Activated CD4-positive, alpha-beta T cell treated with anti-CD3 and anti-CD28 coated beads for 36 hours (primary cell): ENCODE results near the gene BTN2A1. TPM values are rescaled to one million over a fixed set of nuclear protein-coding genes. Genes with fewer than 3 reads are reported as not detected.

Experiments used
- ATAC-seq: fragments of 200-7000 bp; cut with Tn5 transposase; one replicate; pipeline ENCODE4 v1.10.0; 2021; ENCODE audit warnings: mild to moderate bottlenecking, moderate library complexity
- CTCF ChIA-PET: fragments of 350-600 bp; sonication (Branson Sonifier 250); formaldehyde crosslinking; loops from one replicate; lab custom pipeline; 2021; ENCODE audit warnings: antibody characterized with exemption; lab: Charles Lee
- POLR2A ChIA-PET: fragments of 350-600 bp; sonication (Branson Sonifier 250); formaldehyde crosslinking; loops from one replicate; lab custom pipeline; 2021; ENCODE audit warnings: antibody characterized with exemption, inconsistent platforms; lab: Charles Lee
- DNase-seq: peaks from one replicate; pipeline ENCODE4 v3.0.0-alpha.2; 2020
- H3K27ac Mint-ChIP-seq: one replicate; pipeline ENCODE4 v1.8.0; 2021; ENCODE audit warnings: mixed read lengths
- H3K27me3 Mint-ChIP-seq: one replicate; pipeline ENCODE4 v1.8.0; 2021; ENCODE audit warnings: mixed read lengths
- H3K36me3 Mint-ChIP-seq: one replicate; pipeline ENCODE4 v1.8.0; 2021; ENCODE audit warnings: low read depth, mixed read lengths
- H3K4me1 Mint-ChIP-seq: one replicate; pipeline ENCODE4 v1.8.0; 2021; ENCODE audit warnings: mixed read lengths
- H3K4me3 Mint-ChIP-seq: one replicate; pipeline ENCODE4 v1.8.0; 2021; ENCODE audit warnings: mild to moderate bottlenecking, moderate library complexity, mixed read lengths
- H3K9me3 Mint-ChIP-seq: one replicate; pipeline ENCODE4 v1.8.0; 2021; ENCODE audit warnings: low read depth, mixed read lengths
- intact Hi-C, 2 experiments: fragments of 100-400 bp; cut with DNase I in 1 of 2; cut with micrococcal nuclease in 1 of 2; formaldehyde crosslinking; loops; one replicate each; pipeline versions ENCODE4 v1.14.2 to v1.15.1; 2022 to 2024; cut with DNase I, micrococcal nuclease
- total RNA-seq, 2 experiments: library from RNA; stranded (reverse); gene quantifications; one replicate each; pipeline ENCODE4 v1.2.3, GENCODE V29; 2021

BTN2A1 gene
- total RNA-seq, 2 experiments from 2014 or later: 17.3 to 17.5 TPM

DNA sequence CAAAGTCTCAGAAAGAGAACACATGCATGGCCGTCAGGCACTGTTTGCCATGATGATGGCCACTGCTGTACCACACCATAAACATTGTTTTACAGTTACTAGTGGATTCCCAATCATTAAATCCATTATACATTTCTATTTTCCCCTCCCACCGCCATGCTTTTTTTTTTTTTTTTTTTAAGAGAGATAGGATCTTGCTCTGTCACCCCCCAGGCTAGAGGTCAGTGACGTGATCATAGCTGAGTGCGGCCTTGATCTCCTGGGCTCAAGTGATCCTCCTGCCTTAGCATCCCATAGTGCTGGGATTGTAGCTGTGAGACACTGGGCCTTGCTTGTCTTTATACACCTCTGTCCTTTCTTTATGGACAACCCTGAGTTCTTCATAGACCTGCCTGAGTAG is 21.7 kb upstream of the BTN2A1 start:
- Mint-ChIP-seq H3K36me3 (peaks cover 8% of the 10 kb centered on the region), H3K9me3 (peaks cover 10% of the 10 kb centered on the region), H3K27ac (no peak overlapping the region), H3K27me3 (no peaks in the 10 kb centered on the region), H3K4me1 (peaks cover 13% of the 10 kb centered on the region), H3K4me3 (no peak overlapping the region)
- ChIA-PET CTCF (interaction anchor here (0.7 kb wide), 1 partner anchor 58 kb away, joined by 3 read pairs; no protein-coding TSS in a partner anchor), POLR2A (interaction anchor here (0.6 kb wide), 1 partner anchor 25 kb away, joined by 3 read pairs; no protein-coding TSS in a partner anchor)
- DNase-seq: no peak
- ATAC-seq: no peak
- intact Hi-C loops: no loop called here

DNA sequence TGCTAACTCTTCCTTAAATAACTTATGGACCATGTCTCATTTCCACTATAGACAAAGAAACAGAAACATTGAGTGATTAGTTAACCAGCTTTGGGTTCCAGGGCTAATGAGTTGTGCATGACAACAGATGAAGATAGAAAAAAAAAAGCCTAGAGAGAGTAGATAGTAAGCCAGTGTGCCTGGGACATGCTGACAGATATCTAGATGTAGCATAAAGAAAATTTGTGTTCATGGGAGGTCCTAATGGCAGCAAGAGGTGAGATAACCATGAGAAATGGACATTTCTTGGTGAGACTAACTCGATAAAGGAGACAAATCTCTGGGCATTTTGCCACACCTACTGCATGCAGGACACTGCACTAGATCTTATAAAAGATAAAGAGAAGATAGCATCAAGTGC is 20.2 kb upstream of the BTN2A1 start:
- intact Hi-C loops: no loop called here
- POLR2A ChIA-PET: no interaction called here
- no peak for ATAC-seq

GRCh38 chr6:26438000-26438399 is 19.8 kb upstream of the BTN2A1 start:
- ChIA-PET CTCF (no interaction called here), POLR2A (interaction anchor here (0.7 kb wide), 1 partner anchor 230 kb away, joined by 3 read pairs; no protein-coding TSS in a partner anchor)
- Mint-ChIP-seq H3K4me1 (peaks cover 27% of the 10 kb centered on the region), H3K4me3 (no peak overlapping the region), H3K9me3 (peaks cover 10% of the 10 kb centered on the region), H3K27ac (no peak overlapping the region), H3K27me3 (no peaks in the 10 kb centered on the region), H3K36me3 (peaks cover 8% of the 10 kb centered on the region)
- ATAC-seq: no peak
- intact Hi-C loops: no loop called here
- DNase-seq: no peak

More for the DNA sequence above, 20.2 kb upstream of the BTN2A1 start:
- DNase-seq: no peak
- H3K4me1 Mint-ChIP-seq: peaks cover 22% of the 10 kb centered on the region
- H3K27ac Mint-ChIP-seq: no peak overlapping the region
- H3K9me3 Mint-ChIP-seq: peaks cover 10% of the 10 kb centered on the region
- peaks cover 8% of the 10 kb centered on the region for H3K36me3 Mint-ChIP-seq
- CTCF ChIA-PET: no interaction called here
- no peaks in the 10 kb centered on the region for H3K27me3 Mint-ChIP-seq
- no peak overlapping the region for H3K4me3 Mint-ChIP-seq

- intact Hi-C loops: loop anchor here (1.0 to 10.0 kb wide), 8 partner anchors 18 to 265 kb away; partner anchors contain the start of genes BTN2A1 (in 1 of the 2), BTN2A2 (in 1 of the 2), BTN3A1 (in 1 of the 2) and BTN3A2 (in 1 of the 2)
- peaks cover 3% of the 10 kb centered on the region for H3K9me3 Mint-ChIP-seq
- H3K27me3 Mint-ChIP-seq: no peaks in the 10 kb centered on the region
- DNase-seq: peak; percentile 15
- ATAC-seq: no peak
- H3K36me3 Mint-ChIP-seq: peaks cover 5% of the 10 kb centered on the region
- peak overlapping the region; percentile 98 for H3K27ac Mint-ChIP-seq
- H3K4me3 Mint-ChIP-seq: peak overlapping the region; percentile 96
- H3K4me1 Mint-ChIP-seq: peaks cover 38% of the 10 kb centered on the region
- CTCF ChIA-PET: interaction anchor here (0.6 kb wide), 1 partner anchor 1537 kb away, joined by 3 read pairs; no protein-coding TSS in a partner anchor
- POLR2A ChIA-PET: interaction anchor here (0.6 kb wide), 1 partner anchor 316 kb away, joined by 14 read pairs; a partner anchor contains a TSS
These were observed 18.3 kb upstream of the BTN2A1 start for GRCh38 chr6:26439151-26440125.

DNA sequence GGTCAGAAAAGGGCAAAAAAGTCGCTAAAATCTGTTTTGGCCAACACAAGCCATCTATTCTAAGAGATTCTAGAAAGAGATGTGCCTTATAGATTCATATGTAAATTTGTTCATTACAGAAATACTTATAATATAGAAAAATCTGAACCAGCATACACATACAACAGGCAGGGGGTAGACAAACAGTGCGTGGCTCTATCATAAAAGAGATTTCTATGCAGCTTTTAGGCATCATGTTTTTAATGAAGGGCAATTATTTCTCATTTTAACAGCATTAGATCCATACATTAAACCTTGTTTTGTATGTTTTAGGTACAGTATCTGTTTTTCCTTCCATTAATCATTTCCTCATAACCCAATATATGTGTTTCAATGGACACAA is 16.8 kb upstream of the BTN2A1 start:
- POLR2A ChIA-PET: interaction anchor here (0.6 kb wide), 1 partner anchor 44 kb away, joined by 6 read pairs; no protein-coding TSS in a partner anchor
- peaks cover 54% of the 10 kb centered on the region for H3K4me1 Mint-ChIP-seq
- peak overlapping the region; percentile 98 for H3K27ac Mint-ChIP-seq
- no peaks in the 10 kb centered on the region for H3K9me3 Mint-ChIP-seq
- no peaks in the 10 kb centered on the region for H3K27me3 Mint-ChIP-seq
- DNase-seq: no peak
- ATAC-seq: no peak
- intact Hi-C loops: loop anchor here (1.0 to 10.0 kb wide), 7 partner anchors 16 to 266 kb away; partner anchors contain the start of genes BTN2A1 (in 1 of the 2), BTN2A2 (in 1 of the 2), BTN3A1 (in 1 of the 2) and BTN3A2 (in 1 of the 2)
- peak overlapping the region; percentile 96 for H3K4me3 Mint-ChIP-seq
- H3K36me3 Mint-ChIP-seq: peaks cover 21% of the 10 kb centered on the region
- CTCF ChIA-PET: interaction anchor here (1.1 kb wide), 1 partner anchor 22 kb away, joined by 4 read pairs; no protein-coding TSS in a partner anchor

GRCh38 chr6:26441977-26442376 is 15.8 kb upstream of the BTN2A1 start:
- Mint-ChIP-seq H3K9me3 (no peaks in the 10 kb centered on the region), H3K36me3 (peaks cover 27% of the 10 kb centered on the region), H3K4me3 (peak overlapping the region; percentile 96), H3K27me3 (no peaks in the 10 kb centered on the region), H3K27ac (peak overlapping the region; percentile 49), H3K4me1 (peaks cover 62% of the 10 kb centered on the region)
- ATAC-seq: no peak
- POLR2A ChIA-PET: no interaction called here
- intact Hi-C loops: loop anchor here (2.0 to 10.0 kb wide), 3 partner anchors 17 to 267 kb away; partner anchors contain the start of gene BTN2A2 (in 1 of the 2)
- no peak for DNase-seq
- CTCF ChIA-PET: no interaction called here

DNA sequence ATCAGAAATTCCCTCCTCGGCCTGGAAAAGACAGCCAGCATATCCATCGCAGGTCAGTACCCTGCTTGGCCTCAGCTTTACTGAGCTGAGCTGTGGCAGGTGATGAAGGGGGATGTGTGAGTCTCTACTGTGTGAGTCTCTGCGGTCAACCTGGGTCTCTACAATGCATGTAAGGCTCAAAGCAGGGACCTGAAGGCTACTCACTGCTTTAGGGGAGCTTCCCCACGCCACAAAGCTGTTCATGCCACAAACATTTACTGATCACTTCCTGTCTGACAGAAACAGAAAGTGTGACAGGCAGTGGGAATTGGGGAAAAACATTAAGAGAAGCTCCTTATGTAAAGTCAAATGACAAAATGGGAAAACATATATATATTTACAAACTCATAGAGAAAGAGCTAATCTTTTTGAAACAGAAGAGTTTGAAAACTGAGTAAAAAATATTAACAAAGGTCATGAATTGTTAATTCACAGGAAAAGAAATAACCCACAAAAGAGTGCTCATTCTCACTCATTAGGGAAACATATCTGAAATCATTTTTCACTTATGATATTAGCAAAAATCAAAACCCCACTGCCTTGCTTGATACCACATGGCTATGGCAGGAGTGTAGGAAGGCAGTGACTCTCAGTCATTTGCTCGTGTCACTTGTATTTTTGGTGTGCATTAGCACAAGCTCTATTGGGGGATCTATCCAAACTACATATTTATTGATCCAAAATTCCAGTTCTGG is 11.7 kb upstream of the BTN2A1 start:
- H3K4me3 Mint-ChIP-seq: peak overlapping the region; percentile 7
- intact Hi-C loops: loop anchor here in 1 of 2 experiments (10.0 kb wide), 1 partner anchor 271 kb away; no protein-coding TSS in a partner anchor
- POLR2A ChIA-PET: interaction anchor here (0.6 to 0.7 kb wide), 3 partner anchors 8 to 98 kb away, joined by 3 to 4 read pairs (median 4); no protein-coding TSS in a partner anchor
- ATAC-seq (peak; percentile 94), DNase-seq (peak; percentile 60)
- H3K4me1 Mint-ChIP-seq: peaks cover 54% of the 10 kb centered on the region
- H3K27me3 Mint-ChIP-seq: no peaks in the 10 kb centered on the region
- no peaks in the 10 kb centered on the region for H3K9me3 Mint-ChIP-seq
- CTCF ChIA-PET: interaction anchor here (0.9 to 3.3 kb wide), 3 partner anchors 9 to 104 kb away, joined by 3 to 13 read pairs (median 5); no protein-coding TSS in a partner anchor
- H3K36me3 Mint-ChIP-seq: peaks cover 41% of the 10 kb centered on the region
- peak overlapping the region; percentile 78 for H3K27ac Mint-ChIP-seq

GRCh38 chr6:26447257-26447656 is 10.5 kb upstream of the BTN2A1 start:
- DNase-seq (no peak), ATAC-seq (no peak)
- POLR2A ChIA-PET: no interaction called here
- Mint-ChIP-seq H3K27ac (no peak overlapping the region), H3K9me3 (no peaks in the 10 kb centered on the region), H3K4me1 (peaks cover 47% of the 10 kb centered on the region), H3K4me3 (no peak overlapping the region), H3K27me3 (no peaks in the 10 kb centered on the region), H3K36me3 (peaks cover 44% of the 10 kb centered on the region)
- CTCF ChIA-PET: interaction anchor here (0.6 to 3.3 kb wide), 2 partner anchors 8 to 124 kb away, joined by 3 to 13 read pairs; no protein-coding TSS in a partner anchor
- intact Hi-C loops: loop anchor here in 1 of 2 experiments (10.0 kb wide), 1 partner anchor 272 kb away; no protein-coding TSS in a partner anchor

GRCh38 chr6:26450240-26450639 is 7.5 kb upstream of the BTN2A1 start:
- ATAC-seq: no peak
- CTCF ChIA-PET: no interaction called here

GRCh38 chr6:26452631-26453235 is 5.0 kb upstream of the BTN2A1 start:
- ChIA-PET POLR2A (no interaction called here), CTCF (interaction anchor here (0.6 kb wide), 1 partner anchor 21 kb away, joined by 4 read pairs; no protein-coding TSS in a partner anchor)
- intact Hi-C loops: no loop called here
- ATAC-seq (no peak), DNase-seq (no peak)
- Mint-ChIP-seq H3K36me3 (peaks cover 18% of the 10 kb centered on the region), H3K4me3 (no peak overlapping the region), H3K27me3 (no peaks in the 10 kb centered on the region), H3K9me3 (no peaks in the 10 kb centered on the region), H3K27ac (no peak overlapping the region), H3K4me1 (peaks cover 15% of the 10 kb centered on the region)

More at GRCh38 chr6:26450240-26450639, 7.5 kb upstream of the BTN2A1 start:
- intact Hi-C loops: no loop called here
- no peaks in the 10 kb centered on the region for H3K9me3 Mint-ChIP-seq
- no peak for DNase-seq
- peaks cover 33% of the 10 kb centered on the region for H3K36me3 Mint-ChIP-seq
- no peak overlapping the region for H3K27ac Mint-ChIP-seq
- peaks cover 21% of the 10 kb centered on the region for H3K4me1 Mint-ChIP-seq
- H3K4me3 Mint-ChIP-seq: no peak overlapping the region
- POLR2A ChIA-PET: no interaction called here
- H3K27me3 Mint-ChIP-seq: no peaks in the 10 kb centered on the region
